GM19099 (cell line): ENCODE results near the gene DOCK8.

Experiments
- POLR2A ChIP-seq: IDR thresholded peaks from 3 replicates; pipeline ENCODE4 v1.6.1; 2011; ENCODE audit warnings: low read depth; ENCODE audit not compliant: insufficient read length; ENCODE audit errors: extremely low read depth

DOCK8 gene

DNA sequence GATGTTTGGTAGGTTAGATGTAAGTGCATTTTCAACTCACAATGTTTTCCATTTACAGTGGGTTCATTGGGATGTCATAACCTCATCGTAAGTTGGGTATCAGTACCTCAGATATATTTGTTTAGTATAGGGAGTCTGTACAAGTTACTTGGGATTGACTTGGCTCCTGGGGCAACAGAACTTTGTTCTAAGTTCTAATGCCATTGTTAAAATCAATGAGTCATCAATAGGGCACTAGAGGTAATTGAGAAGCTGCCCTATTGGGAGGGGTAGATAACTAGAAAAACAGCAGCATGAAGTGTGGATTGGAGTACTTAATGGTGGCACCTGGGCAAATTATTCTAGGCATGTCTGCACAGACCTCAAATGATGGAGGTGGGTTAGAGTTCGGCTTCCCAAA is 272.8 kb downstream of the DOCK8 start:
- no peak for TF ChIP-seq POLR2A

DNA sequence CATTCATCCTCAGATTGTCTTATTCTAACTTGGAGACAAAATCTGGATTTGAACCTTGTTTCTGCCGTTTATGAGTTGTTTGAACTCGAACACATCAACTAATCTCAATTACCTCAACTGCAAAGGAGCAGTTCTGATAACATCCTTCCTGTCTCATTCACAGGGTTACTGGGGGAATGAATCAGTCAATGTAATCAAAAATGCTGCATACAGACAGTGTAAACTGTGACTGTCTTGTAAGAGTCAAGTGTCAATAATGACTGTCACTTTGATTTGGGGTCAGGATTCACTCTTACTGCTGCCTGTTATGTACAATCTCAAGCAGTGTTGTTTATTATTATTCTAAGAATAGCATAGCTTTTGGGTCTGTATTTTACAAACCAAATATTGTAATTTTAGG is 273.8 kb downstream of the DOCK8 start:
- TF ChIP-seq POLR2A: no peak

DNA sequence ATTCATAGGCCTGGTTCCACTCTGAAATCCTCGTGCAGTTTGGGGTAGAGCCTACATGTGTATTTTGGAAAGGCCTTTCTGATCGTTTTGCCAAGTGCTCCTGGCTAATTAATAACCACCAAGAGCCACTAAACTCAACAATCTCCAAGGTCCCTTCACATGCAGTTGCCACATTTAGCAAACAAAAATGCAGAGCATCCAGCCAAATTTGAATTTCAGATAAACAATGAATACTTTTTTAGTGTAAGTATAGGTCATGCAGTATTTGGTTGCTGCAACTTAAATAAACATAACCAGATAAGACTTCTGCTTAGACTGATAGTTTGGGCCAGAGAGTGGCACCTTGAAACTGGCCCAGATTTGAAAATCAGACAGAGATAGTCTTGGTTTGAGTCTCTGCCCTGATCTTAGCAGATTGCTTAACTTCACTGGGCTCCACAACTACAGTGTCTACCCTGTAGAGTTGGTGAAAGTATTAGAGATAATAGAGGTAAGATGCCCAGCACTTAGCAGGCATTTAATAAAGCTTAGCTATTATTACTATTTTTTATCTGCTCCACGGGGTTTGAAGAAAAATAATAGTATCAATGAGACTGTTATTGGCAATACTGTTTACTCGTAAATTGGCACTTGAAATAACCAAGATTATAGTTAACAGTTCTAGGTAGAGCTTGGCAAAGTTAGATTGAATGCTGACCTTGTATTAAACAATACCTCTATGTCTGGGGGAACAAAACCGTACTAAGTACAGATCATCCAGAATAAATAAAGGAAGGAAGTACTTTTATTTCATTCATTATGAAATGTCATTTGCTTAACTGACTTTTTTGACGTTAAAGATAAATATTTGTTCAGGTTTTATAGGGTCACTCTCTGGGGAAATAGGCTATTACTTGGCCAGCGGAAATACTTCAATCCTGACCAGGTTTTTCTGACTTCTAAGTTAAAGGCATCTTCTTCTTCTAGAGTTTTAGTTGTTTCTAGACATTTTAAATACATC is 274.8 kb downstream of the DOCK8 start:
- TF ChIP-seq POLR2A: no peak

DNA sequence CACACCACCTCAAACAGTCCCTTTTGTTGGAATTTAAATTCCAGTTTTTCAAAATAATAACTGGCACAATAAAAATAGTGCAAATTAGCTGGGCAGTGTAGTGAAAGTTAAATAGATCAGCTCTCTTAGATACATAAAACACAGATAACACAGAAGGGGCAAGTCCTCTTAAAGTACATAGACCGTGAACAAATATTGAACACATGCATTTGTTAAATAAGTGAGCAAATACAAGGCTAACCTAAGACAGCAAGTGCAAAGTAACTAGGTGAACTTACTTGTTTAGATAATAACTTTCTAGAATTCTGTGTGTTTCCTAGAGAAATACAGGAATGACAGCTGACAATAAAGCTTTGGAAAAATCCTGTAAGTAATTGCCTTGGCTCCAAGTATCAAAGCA is 280.1 kb downstream of the DOCK8 start:
- TF ChIP-seq POLR2A: no peak

DNA sequence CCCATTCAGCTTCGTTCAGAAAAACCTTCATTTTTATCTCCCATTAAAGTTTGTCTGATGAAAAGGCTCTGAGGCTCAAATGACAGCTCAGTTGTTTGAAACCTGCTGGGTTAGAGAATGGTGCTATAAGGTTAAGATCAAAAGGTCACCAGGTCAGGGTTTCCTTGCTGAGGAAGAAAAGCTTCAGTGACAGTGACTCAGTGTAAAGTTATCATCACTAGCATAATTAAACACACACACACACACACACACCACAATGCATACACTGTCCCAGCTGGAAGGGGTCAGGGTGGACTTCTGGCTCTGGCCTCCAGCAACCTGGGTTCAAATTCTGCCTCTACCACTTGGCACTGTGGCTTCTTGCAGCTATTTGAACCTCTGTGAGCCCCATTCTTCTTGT is 281.1 kb downstream of the DOCK8 start:
- no peak for TF ChIP-seq POLR2A

DNA sequence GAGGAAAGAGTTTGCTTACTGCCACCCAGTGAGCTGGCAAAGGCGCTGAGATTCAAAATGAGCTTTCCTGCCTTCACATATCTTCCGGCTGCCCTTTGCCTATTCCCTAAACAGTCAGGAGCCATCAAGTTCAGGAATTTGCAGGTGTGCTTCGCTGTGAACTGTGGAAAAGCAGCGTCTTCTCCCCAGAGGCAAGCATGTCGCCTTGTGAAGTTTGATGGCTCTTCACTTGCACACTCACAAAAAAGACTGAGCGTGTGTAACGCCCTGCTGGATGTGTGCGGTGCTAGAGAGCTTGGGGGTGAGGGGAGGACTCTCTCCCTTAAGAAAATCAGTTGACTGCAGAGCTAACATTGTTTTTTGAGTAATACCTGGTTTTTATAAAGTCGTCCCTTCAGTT is 288.7 kb downstream of the DOCK8 start:
- no peak for TF ChIP-seq POLR2A

DNA sequence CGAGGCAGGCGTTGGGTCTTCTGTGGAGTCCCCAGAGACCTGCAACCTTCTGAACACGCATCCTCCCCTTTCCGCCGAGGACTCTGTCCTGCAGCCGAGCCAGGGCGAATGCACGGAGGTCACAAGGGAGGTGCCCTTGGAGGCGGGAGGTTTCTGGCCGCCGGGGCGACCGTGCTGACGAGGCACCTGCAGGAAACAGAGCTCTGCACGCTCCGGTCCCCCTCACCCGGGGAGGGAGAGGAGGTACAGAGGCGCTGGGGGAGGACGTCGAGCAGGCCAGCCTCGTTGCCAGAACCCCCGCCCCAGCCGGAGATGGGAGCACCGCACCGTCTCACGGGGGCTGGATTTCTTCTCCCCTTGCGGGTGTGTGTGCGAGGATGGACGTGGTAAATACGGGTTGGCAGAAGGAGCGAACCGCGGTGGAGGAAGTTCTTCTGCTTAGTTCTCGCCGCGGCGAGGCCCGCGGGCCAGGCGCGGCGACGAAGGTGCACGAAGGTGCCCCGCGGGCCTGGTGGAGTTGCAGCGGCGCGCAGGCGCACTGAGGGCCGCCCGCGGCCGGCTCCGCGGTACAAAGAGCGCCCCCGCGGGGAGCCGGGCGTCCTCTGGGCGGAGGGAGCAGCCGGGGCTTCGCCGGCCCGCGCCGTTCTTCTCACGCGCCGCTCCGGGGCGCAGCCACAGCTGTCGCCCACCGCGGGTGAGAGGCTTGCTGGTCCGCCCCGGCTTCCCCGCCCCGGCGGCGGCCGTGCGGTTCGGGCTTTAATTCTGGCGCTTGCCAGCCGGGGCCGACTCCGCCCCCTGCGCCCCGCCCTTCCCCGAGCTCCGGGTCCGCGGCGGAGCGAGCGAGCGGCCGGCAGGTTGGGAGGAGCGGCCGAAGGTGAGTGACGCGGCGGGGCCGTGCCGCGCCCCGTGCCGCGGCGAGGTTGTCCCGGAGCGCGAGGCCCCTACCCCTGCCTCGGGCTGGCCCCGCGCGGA is 289.5 kb downstream of the DOCK8 start, which contains the start of gene KANK1:
TSS of gene KANK1 (plus strand) at position 815 of the 972 bp plus-strand sequence.
- no peak for TF ChIP-seq POLR2A

DNA sequence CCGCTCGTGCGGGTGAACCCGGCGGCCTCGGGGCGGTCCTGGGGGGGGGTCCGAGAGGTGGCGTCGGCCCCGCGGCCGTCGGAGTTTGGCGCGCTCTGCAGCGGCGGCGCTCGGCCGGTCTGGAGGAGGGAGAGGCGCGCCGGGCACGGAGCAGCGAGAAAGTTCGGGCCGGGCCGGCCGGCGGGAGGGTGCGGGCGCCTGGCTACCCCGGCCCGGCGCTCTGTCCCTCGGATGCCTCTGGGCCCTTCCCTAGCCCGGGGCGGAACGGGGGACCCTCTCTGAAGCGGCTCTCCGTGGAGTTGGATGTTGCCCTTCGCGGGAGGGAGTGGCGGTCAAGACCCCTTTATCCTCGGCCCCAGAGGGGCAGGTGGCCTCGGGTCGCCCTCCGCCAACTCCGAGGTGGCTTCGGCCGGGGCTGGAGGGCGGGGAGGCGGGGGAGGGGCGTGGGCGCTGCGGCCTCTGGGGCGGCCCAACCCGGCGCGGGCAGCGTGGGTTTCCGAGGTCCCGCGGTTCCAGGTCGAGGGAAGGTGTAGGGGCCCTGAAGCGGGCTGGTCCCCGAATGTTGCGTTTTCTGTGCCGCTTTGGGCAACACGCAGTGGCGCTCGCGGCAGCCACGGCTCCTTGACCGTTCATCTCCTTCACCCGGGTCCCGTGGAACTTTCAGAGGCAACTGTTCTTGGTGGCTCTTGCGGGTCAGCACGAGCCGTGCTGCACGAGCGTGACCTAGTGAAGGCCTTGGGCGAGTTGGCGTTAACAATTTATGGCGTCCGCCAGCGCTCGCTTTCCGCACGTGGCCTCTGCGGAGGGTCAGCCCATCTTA is 290.5 kb downstream of the DOCK8 start:
- no peak for TF ChIP-seq POLR2A

DNA sequence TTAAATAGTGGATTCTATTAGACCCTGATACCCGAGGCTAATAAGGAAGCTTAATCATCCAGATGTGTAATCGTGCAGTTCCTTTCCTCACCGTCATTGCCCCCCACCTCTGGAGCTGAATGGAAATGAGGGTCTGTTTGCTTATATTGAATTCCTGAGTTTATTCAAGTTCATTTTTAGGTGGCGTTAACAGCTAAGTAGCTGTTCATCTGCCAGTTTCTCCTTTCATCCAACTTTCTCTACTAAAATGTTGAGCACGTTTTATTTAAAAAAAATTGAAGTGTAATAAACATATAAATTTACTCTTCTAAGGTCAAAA is 291.0 kb downstream of the DOCK8 start:
- TF ChIP-seq POLR2A: no peak

DNA sequence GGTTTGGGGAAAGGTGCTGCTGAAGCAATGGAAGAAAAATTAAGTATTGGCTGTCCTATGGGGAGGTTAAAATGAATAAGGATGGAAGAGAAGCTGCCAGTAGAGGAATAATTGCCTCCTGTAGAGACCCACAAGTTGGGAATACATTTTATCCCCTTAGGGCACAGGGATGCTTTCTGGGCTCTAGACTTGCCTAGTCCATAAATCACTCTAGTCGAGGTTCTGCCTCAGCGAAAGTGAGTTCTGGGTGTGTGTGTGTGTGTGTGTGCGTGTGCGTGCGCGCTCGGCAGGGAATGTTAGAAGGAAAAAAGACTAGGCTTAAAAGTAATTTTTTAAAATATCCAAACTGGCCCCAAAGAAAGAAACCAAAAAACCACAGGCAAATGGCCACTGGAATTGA is 291.6 kb downstream of the DOCK8 start:
- TF ChIP-seq POLR2A: no peak

DNA sequence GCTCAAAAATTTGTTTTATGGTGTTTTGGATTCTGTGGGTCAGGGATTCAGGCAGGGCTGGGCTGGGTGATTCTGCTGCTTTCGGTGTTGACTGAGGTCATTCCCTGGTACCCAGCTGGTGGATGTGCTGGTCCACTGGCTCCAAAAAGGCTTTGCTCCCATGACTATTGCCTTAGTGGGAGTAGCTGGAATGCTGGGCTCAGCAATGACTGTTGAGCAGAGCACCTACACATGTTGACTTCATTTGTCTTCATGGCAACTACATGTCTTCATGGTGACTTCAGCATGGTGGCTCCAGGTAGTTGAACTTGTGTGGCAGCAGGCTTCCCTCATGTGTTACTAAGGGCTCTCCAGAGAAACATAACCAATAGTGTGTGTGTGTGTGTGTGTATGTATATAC is 297.2 kb downstream of the DOCK8 start:
- no peak for TF ChIP-seq POLR2A

DNA sequence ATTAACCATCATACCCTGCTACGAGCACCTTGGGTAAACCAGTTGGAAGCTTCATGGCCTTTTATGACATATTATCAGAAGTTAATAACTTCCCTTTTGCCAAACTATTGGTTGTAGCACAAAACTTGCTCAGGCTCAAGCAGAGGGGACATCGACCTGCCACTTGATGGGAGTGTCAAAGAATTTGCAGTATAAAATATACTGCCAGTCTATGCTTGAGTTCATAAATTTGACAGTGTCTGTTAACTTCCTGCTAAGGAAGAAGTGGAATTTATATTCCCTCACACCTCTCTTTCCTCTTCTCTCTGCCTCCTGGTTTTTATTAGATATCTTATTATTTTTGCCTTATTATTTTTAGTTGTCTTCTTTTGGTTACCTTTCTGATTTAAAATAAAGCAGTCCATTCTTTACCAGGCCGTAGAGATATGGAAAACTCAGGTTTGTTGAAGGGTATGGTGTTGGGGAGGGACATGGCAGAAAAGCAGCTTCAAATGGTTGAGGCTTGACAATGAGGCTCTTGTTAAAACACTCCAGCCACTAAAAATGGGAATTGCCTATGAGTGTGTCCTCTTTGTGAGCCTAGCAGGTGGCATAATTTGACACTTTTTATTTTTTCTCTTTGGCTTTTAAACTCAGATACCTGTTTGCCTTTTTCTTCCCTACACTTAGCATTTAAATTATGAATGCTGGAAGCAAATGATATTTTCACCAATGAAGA is 298.0 kb downstream of the DOCK8 start:
- TF ChIP-seq POLR2A: no peak
